HG02885 (cell line): ENCODE results near the gene MTERF4.

Source experiments
- ATAC-seq: cut with Tn5 transposase; IDR thresholded peaks from one replicate; pipeline ENCODE4 v1.9.1; 2021; ENCODE audit warnings: mild to moderate bottlenecking; ENCODE audit not compliant: unreplicated experiment, poor library complexity

MTERF4 gene

GRCh38 chr2:241071677-241072111 lies 30.4 kb downstream of the MTERF4 start:
- no peak for ATAC-seq

GRCh38 chr2:241070811-241071676 lies 31.0 kb downstream of the MTERF4 start:
- ATAC-seq, result no peak

- no peak for ATAC-seq
Observed at GRCh38 chr2:241070361-241070760, 31.7 kb downstream of the MTERF4 start.

GRCh38 chr2:241069821-241070281 lies 32.2 kb downstream of the MTERF4 start:
- no peak for ATAC-seq

GRCh38 chr2:241068942-241069810 lies 32.9 kb downstream of the MTERF4 start:
- no peak for ATAC-seq

- no peak for ATAC-seq
Observed at GRCh38 chr2:241068136-241068941, 33.7 kb downstream of the MTERF4 start.

GRCh38 chr2:241067501-241068135 lies 34.5 kb downstream of the MTERF4 start:
- no peak for ATAC-seq

- ATAC-seq, result no peak
Observed at GRCh38 chr2:241066893-241067341, 35.2 kb downstream of the MTERF4 start.

GRCh38 chr2:241066171-241066892 lies 35.8 kb downstream of the MTERF4 start:
- ATAC-seq, result no peak

- no peak for ATAC-seq
Observed at GRCh38 chr2:241065355-241065803, 36.7 kb downstream of the MTERF4 start.

GRCh38 chr2:241064802-241065354 lies 37.2 kb downstream of the MTERF4 start:
- ATAC-seq, result no peak

- no peak for ATAC-seq
Observed at GRCh38 chr2:241064008-241064801, 37.9 kb downstream of the MTERF4 start.

- ATAC-seq, result no peak
Observed at GRCh38 chr2:241063587-241063986, 38.5 kb downstream of the MTERF4 start.

GRCh38 chr2:241063093-241063551 lies 39.0 kb downstream of the MTERF4 start:
- no peak for ATAC-seq

GRCh38 chr2:241062389-241063092 lies 39.5 kb downstream of the MTERF4 start:
- no peak for ATAC-seq

GRCh38 chr2:241061275-241061674 lies 40.8 kb downstream of the MTERF4 start:
- ATAC-seq, result no peak

- no peak for ATAC-seq
Observed at GRCh38 chr2:241053576-241054251, 48.4 kb downstream of the MTERF4 start.
